ENCODE results near the gene PARM1. TPM values are rescaled to one million over a fixed set of nuclear protein-coding genes. Genes with fewer than 3 reads are reported as not detected.

Gene PARM1
- total and polyA plus RNA-seq, 9 of the 15 experiments (the other 6 are each of a cell fraction or from before 2014, with no cell fraction given) = 0.07 TPM; not detected in 8

GRCh38 chr4:74884266-74884665, 48.6 kb upstream of the PARM1 start:
- FAIRE-seq (no peak), DNase-seq (ENCODE audit: extremely low read depth in 1 of 4, low spot score in 3 of 4) (no peak), ATAC-seq (no peak)
- intact Hi-C loops (cut with micrococcal nuclease) = no loop called here
- TF ChIP-seq MNT (conservative IDR thresholded peaks at IDR 0.05) (no peak), ZNF398 (CRISPR knock-in tag; IDR thresholded peaks at IDR 0.05) (no peak), ATF7 (IDR thresholded peaks at IDR 0.05) (no peak), SP1 (CRISPR knock-in tag; IDR thresholded peaks at IDR 0.05) (no peak), SIN3B (IDR thresholded peaks at IDR 0.05; ENCODE audit: low read depth) (no peak)
- Histone ChIP-seq H3K9me1 (ENCODE audit: control insufficient read depth, insufficient read depth, low read length) (no peaks in the 10 kb centered on the region), H2AFZ (ENCODE audit: low read depth, low read length) (no peak overlapping the region), H3K9me3 (replicated peaks; ENCODE audit: control insufficient read depth, insufficient read depth, low read depth, low read length) (no peaks in the 10 kb centered on the region), H3K4me1 (replicated peaks in 1 of 2; ENCODE audit: control insufficient read depth in 2 of 2, insufficient read depth in 2 of 2, low read length in 2 of 2) (no peaks in the 10 kb centered on the region), H3K27ac (ENCODE audit: extremely low read depth, low read depth, low read length) (no peak overlapping the region), H3K36me3 (ENCODE audit: control insufficient read depth, insufficient read depth, low read length) (no peaks in the 10 kb centered on the region), H3K27me3 (ENCODE audit: control insufficient read depth in 2 of 2, insufficient read depth in 2 of 2, low read length in 2 of 2) (no peaks in the 10 kb centered on the region), H3K4me3 (no peak overlapping the region), H3K9ac (ENCODE audit: insufficient read depth in 1 of 2, low read depth in 2 of 2, low read length in 2 of 2) (no peak overlapping the region), H4K20me1 (replicated peaks; ENCODE audit: control insufficient read depth, insufficient read depth, low read length) (no peaks in the 10 kb centered on the region), H3K4me2 (ENCODE audit: insufficient read depth, low read length) (no peak overlapping the region), H3K79me2 (ENCODE audit: control insufficient read depth, insufficient read depth, low read length) (no peaks in the 10 kb centered on the region)
- WGBS (ENCODE audit: insufficient coverage, low coverage, missing lambda C conversion rate) = 0% methylated on average over 2 of the region's 2 CpGs
- POLR2A ChIA-PET = interaction anchor here (1.5 kb wide), 1 partner anchor 9 kb away, joined by 4 read pairs; no protein-coding TSS in a partner anchor
- CTCF ChIA-PET (ENCODE audit: low intra/inter-chr PET ratio) = no interaction called here
- in situ Hi-C loops (cut with MboI) = no loop called here
- BruUV-seq (replicated peaks) = no TSS peak
